GM06990 (cell line): ENCODE results near the gene SORL1-AS1.

Experiments used
- DNase-seq: peaks from one replicate; pipeline ENCODE4 v3.0.0-alpha.2; 2011; ENCODE audit not compliant: insufficient read length; ENCODE audit errors: extremely low read depth
- H3K27me3 ChIP-seq: replicated peaks from 2 replicates; pipeline ENCODE4 v1.6.0; 2011; ENCODE audit warnings: low read length; ENCODE audit not compliant: control insufficient read depth, insufficient read depth
- H3K36me3 ChIP-seq: 2 replicates; pipeline ENCODE4 v1.5.1; 2011; ENCODE audit warnings: low read length; ENCODE audit not compliant: control insufficient read depth, insufficient read depth
- H3K4me3 ChIP-seq: replicated peaks from 2 replicates; pipeline ENCODE4 v1.5.1; 2011; ENCODE audit warnings: low read depth, mild to moderate bottlenecking, control low read depth, low read length
- CTCF ChIP-seq: IDR thresholded peaks from 2 replicates; pipeline ENCODE4 v1.5.1; 2011; ENCODE audit warnings: low read length, control low read depth, mild to moderate bottlenecking, inconsistent platforms; ENCODE audit not compliant: insufficient read depth, poor library complexity, severe bottlenecking

SORL1-AS1 gene

GRCh38 chr11:121460941-121461514, 8.3 kb upstream of the SORL1-AS1 start:
- no peak overlapping the region for H3K4me3 ChIP-seq
- H3K27me3 ChIP-seq = no peaks in the 10 kb centered on the region
- no peak for TF ChIP-seq CTCF
- DNase-seq = no peak
- H3K36me3 ChIP-seq = no peaks in the 10 kb centered on the region

DNA sequence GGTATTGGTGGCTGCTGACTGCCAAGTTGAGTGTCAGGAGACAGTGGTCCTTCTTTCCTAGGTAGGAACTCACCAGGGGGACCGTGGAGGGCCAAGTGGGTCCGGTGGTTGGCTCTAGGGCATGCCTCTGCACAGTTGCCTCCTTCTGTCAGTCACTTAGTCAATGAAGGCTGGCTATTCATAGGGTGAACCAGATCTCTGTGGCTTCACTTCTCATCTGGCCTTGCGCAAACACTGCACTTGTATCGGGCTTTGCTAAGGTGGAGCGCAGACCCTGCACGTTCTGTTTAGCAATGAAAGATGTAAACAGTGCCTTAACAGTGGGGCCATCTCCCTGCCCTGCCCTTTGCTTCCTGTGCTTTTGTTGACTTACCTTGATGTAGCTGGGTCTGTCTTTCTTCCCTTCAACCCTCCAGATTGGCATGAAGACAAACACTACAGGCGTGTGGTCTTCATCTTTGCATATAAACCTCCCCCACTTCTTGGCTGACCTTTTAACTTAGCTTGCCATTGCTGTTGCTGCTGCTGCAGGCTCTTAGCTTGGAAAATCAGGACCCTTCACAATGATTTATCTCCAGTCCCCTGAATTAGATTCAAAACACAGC, 6.7 kb upstream of the SORL1-AS1 start:
- no peak for DNase-seq
- peaks cover 2% of the 10 kb centered on the region; the same call in 1 of the 2 replicates for H3K36me3 ChIP-seq
- H3K27me3 ChIP-seq = no peaks in the 10 kb centered on the region
- TF ChIP-seq CTCF = no peak
- H3K4me3 ChIP-seq = no peak overlapping the region

DNA sequence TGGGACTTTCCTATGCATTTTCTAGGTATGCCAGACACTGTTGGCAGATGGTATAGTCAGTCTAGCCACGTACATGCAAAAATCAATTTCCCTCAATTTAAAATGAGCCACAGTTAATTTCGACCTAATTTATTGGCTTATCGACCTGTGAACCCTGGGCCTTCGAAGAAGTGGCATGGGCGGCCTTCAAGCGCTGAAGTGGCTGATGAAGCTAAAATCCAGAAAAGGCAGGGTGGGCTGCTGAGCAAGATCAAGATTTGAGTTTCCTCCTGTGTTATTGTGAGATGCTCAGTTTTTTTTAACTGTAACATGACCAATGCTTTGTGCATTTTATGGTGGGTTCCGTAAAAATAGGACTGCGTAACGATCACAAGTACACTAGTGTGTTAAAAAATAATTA, 5.8 kb upstream of the SORL1-AS1 start:
- peaks cover 2% of the 10 kb centered on the region; the same call in 1 of the 2 replicates for H3K36me3 ChIP-seq
- no peaks in the 10 kb centered on the region for H3K27me3 ChIP-seq
- TF ChIP-seq CTCF = no peak

GRCh38 chr11:121456816-121457431, 4.2 kb upstream of the SORL1-AS1 start:
- H3K4me3 ChIP-seq = no peak overlapping the region
- H3K36me3 ChIP-seq = peaks cover 2% of the 10 kb centered on the region; the same call in 1 of the 2 replicates
- no peaks in the 10 kb centered on the region for H3K27me3 ChIP-seq
- TF ChIP-seq CTCF = no peak
- no peak for DNase-seq

More for the DNA sequence above, 5.8 kb upstream of the SORL1-AS1 start:
- no peak for DNase-seq
- no peak overlapping the region for H3K4me3 ChIP-seq

DNA sequence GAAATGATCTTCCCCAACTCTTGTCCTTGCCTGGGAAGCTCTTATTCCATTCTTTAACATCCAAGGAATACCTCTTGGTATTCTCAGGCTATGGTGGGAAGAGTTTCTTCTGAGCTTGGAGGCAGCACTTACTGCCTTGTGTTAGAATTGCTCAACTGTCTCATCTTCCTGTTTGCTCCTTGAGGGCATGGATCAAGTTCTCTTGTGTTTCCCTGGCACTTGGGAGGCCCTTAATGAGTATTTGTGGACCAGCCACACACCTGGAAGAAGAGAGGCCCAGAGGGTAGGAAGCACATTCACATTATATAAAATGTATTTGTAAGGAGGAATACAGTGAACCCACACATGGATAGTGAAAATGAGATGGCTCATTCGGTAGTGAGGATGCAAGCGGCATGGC, 3.4 kb upstream of the SORL1-AS1 start:
- H3K4me3 ChIP-seq = 0 out of 2 replicates have a peak overlapping the region, but pooled peaks have one; percentile 12
- TF ChIP-seq CTCF = no peak
- no peaks in the 10 kb centered on the region for H3K27me3 ChIP-seq

More for the DNA sequence above, 3.4 kb upstream of the SORL1-AS1 start:
- DNase-seq = no peak
- H3K36me3 ChIP-seq = peaks cover 2% of the 10 kb centered on the region; the same call in 1 of the 2 replicates
